SK-N-SH treated with all-trans-retinoic acid at 6 μM for 48 hours (cell line): Measurements from ENCODE around the gene ATL3.

Experiments used
- OSR1 ChIP-seq: fragments of 250-450 bp; sonication (Bioruptor Pico); IDR thresholded peaks from 2 replicates; pipeline ENCODE4 v1.8.0; 2022; ENCODE audit warnings: moderate library complexity, mild to moderate bottlenecking, inconsistent platforms
- TCF4 ChIP-seq: fragments of 250-450 bp; sonication (Bioruptor Pico); IDR thresholded peaks from 2 replicates; pipeline ENCODE4 v1.8.0; 2021; ENCODE audit warnings: mild to moderate bottlenecking, moderate library complexity, borderline replicate concordance
- ZFP3 ChIP-seq: fragments of 250-450 bp; sonication (Bioruptor Pico); IDR thresholded peaks from 2 replicates; pipeline ENCODE4 v1.5.0; 2020; ENCODE audit warnings: mild to moderate bottlenecking, moderate library complexity
- ZFP30 ChIP-seq: fragments of 450-650 bp; formaldehyde crosslinking; IDR thresholded peaks from 2 replicates; pipeline ENCODE4 v1.5.0; 2022; ENCODE audit warnings: mild to moderate bottlenecking, moderate library complexity
- TF ChIP-seq, protein P1 (sequence below): fragments of 250-450 bp; sonication (Bioruptor Pico); IDR thresholded peaks from 2 replicates; pipeline ENCODE4 v1.8.0; 2020; ENCODE audit warnings: mild to moderate bottlenecking, moderate library complexity, borderline replicate concordance

DNA sequence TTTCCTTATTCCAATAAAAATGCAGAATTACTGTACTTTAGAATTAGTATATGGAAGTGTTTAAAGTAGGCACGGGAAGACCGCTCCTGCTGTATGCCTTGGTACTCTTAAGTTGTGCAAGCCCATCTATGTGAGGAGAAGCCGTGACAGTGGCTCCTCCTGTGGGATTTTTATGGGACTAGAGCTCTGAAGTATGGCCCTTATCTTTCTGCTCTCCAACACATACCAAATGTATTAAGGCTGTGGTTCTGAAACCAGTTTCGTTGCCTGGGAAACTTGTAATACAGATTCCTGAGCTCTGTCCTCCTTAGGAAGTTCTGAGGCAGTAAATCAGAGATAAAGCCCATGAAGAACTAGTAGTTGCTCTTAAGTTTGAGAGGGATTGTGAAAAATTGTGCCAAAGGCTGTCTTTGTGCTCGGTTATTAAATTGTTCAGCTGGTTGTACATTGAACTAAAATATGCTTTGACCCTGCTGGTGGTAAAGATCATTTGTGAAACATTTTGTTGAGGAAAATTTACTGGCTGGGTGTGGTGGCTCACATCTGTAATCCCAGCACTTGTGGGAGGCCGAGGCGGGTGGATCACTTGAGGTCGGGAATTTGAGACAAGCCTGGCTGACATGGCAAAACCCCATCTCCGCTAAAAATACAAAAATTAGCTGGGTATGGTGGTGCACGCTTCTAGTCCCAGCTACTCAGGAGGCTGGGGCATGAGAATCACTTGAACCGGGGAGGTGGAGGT is 39.5 kb upstream of the ATL3 start:
- TF ChIP-seq ZFP30 (CRISPR knock-in tag) (no peak), ZFP3 (no peak), OSR1 (CRISPR knock-in tag) (no peak), TCF4 (CRISPR knock-in tag) (no peak)
- TF ChIP-seq, protein P1, sequence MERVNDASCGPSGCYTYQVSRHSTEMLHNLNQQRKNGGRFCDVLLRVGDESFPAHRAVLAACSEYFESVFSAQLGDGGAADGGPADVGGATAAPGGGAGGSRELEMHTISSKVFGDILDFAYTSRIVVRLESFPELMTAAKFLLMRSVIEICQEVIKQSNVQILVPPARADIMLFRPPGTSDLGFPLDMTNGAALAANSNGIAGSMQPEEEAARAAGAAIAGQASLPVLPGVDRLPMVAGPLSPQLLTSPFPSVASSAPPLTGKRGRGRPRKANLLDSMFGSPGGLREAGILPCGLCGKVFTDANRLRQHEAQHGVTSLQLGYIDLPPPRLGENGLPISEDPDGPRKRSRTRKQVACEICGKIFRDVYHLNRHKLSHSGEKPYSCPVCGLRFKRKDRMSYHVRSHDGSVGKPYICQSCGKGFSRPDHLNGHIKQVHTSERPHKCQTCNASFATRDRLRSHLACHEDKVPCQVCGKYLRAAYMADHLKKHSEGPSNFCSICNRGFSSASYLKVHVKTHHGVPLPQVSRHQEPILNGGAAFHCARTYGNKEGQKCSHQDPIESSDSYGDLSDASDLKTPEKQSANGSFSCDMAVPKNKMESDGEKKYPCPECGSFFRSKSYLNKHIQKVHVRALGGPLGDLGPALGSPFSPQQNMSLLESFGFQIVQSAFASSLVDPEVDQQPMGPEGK (CRISPR knock-in tag): no peak
